ENCODE data around the gene TTLL10.

TTLL10 gene, protein sequence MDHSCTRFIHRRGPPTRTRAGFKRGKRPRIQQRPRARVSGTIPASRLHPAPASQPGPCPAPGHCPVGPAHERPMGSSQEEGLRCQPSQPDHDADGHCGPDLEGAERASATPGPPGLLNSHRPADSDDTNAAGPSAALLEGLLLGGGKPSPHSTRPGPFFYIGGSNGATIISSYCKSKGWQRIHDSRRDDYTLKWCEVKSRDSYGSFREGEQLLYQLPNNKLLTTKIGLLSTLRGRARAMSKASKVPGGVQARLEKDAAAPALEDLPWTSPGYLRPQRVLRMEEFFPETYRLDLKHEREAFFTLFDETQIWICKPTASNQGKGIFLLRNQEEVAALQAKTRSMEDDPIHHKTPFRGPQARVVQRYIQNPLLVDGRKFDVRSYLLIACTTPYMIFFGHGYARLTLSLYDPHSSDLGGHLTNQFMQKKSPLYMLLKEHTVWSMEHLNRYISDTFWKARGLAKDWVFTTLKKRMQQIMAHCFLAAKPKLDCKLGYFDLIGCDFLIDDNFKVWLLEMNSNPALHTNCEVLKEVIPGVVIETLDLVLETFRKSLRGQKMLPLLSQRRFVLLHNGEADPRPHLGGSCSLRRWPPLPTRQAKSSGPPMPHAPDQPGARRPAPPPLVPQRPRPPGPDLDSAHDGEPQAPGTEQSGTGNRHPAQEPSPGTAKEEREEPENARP

DNA sequence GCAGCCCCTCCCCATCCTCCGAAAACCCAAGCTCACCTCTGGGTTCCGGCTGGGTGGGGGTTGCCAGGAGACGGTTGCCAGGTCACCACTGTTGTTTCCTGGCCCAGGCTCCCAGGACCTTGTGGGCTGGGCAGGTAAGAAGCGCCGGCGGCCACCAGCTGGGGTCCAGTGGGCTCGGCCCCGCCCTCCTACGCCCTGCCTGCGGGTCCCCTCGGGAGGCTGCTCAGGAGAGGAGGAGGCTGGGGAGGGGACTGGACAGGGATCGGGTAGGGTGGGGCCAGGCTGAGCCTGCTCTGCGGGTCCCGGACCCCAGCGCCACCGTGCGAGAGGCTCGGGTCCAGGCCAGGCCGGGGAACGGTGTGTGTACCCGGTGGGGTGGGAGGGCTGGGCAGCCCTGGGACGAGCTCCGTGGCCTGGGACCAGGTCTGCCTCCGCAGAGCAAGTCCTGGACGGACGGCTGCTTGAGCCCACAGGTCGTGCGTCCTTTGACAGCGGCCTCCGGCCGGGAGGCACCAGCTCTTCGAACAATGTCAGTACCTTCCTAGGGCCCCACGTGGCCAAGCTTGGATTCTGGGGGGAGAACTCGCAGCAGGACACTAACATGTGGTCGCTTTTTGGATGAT lies at the start of gene TTLL10:
Gene TTLL10, plus strand, starts transcription at position 88 of the 623 bp plus-strand sequence. CDS start 5,336 bp downstream, outside the sequence.
- no peaks in the 10 kb centered on the region for H3K4me1 ChIP-seq (ENCODE audit: control insufficient read depth, insufficient read depth, low read length)
- H3K36me3 ChIP-seq (ENCODE audit: control insufficient read depth, insufficient read depth, low read length, severe bottlenecking) = no peaks in the 10 kb centered on the region
- no peak within 1 kb of the TSS for H3K9ac ChIP-seq (ENCODE audit: low read length)
- H3K9me3 ChIP-seq (ENCODE audit: control insufficient read depth, low read length) = peaks cover 3% of the 10 kb centered on the region
- H3K27me3 ChIP-seq (replicated peaks; ENCODE audit: control insufficient read depth, insufficient read depth, low read length) = peaks cover 68% of the 10 kb centered on the region
- no peak for DNase-seq (ENCODE audit: low read depth)
- no peak within 1 kb of the TSS for H3K4me3 ChIP-seq (ENCODE audit: low read length)

GRCh38 chr1:1124508-1124785 lies 49.2 kb upstream of the TTLL10 start:
- Histone ChIP-seq H3K4me3 (ENCODE audit: low read length) (no peak overlapping the region), H3K9ac (ENCODE audit: low read length) (no peak overlapping the region)
- DNase-seq (ENCODE audit: low read depth) = no peak

DNA sequence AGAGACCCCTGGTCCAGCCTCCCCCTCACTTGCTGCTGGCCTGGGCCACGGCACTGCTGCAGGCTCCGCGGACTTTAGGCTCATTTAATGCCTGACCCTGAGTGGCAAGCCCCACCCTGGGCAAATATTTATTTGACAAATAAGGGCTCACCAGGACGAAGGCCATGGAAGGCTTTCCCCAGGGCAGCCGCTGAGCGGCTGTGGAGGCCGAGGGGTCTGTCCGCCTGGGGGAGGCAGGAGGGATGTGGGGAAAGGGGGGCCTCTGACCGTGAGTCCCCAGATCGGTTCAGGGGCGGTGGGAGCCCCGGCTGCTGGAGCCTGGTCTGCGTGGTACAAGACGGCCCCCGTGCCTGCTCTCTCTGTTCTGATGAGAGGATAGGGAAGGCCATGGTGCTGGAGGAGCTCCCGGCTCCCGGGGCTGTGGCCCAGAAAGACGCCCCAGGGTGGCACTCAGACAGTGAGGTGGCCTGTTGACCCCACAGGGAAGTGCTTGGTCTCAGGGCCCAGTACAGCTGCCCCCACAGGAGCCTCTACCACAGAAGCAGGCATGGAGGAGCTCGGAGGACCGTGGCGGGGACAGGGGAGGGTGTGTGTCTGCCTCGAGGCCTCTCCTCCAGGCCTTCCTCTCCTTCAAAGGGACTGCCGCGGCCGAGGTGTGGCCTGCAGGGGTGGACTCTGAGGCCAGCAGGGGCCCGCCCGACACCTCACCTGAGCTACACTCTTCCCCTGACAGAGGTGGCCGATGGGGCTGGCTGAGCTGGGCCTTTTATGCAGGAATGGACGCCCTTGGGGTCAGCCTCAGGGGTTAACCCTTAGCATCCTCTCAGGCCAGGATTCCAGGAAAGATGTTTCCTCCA lies 48.7 kb upstream of the TTLL10 start:
- Histone ChIP-seq H3K9me3 (ENCODE audit: control insufficient read depth, low read length) (no peaks in the 10 kb centered on the region), H3K9ac (ENCODE audit: low read length) (no peak overlapping the region), H3K36me3 (ENCODE audit: control insufficient read depth, insufficient read depth, low read length, severe bottlenecking) (no peaks in the 10 kb centered on the region), H3K4me1 (ENCODE audit: control insufficient read depth, insufficient read depth, low read length) (peaks cover 4% of the 10 kb centered on the region), H3K27me3 (replicated peaks; ENCODE audit: control insufficient read depth, insufficient read depth, low read length) (peaks cover 10% of the 10 kb centered on the region), H3K4me3 (ENCODE audit: low read length) (no peak overlapping the region)
- DNase-seq (ENCODE audit: low read depth) = no peak

More at GRCh38 chr1:1124508-1124785, 49.2 kb upstream of the TTLL10 start:
- Histone ChIP-seq H3K9me3 (ENCODE audit: control insufficient read depth, low read length) (no peaks in the 10 kb centered on the region), H3K4me1 (ENCODE audit: control insufficient read depth, insufficient read depth, low read length) (peaks cover 4% of the 10 kb centered on the region), H3K27me3 (replicated peaks; ENCODE audit: control insufficient read depth, insufficient read depth, low read length) (peaks cover 8% of the 10 kb centered on the region), H3K36me3 (ENCODE audit: control insufficient read depth, insufficient read depth, low read length, severe bottlenecking) (no peaks in the 10 kb centered on the region)

DNA sequence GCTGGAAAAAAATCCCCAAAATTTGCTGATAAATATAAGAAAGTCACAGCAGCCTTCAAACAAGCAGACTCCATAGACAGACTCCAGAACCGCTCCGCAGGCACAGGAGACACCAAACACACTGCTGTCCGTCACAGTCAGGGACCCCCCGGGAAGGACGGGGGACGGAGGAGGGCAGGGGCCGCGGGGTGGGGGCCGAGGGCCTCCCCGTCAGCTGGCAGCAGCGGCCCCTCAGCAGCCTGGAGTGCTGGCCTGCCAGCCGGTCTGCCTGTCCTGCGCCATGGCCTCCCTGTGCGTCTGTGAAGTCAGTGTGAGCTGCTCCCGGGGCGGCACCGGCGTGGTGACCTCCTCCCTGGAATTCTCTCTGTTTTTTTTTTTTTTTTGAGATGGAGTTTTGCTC lies 47.7 kb upstream of the TTLL10 start:
- H3K4me3 ChIP-seq (ENCODE audit: low read length) = no peak overlapping the region
- H3K9me3 ChIP-seq (ENCODE audit: control insufficient read depth, low read length) = no peaks in the 10 kb centered on the region
- DNase-seq (ENCODE audit: low read depth) = no peak
- no peak overlapping the region for H3K9ac ChIP-seq (ENCODE audit: low read length)
- H3K4me1 ChIP-seq (ENCODE audit: control insufficient read depth, insufficient read depth, low read length) = peaks cover 4% of the 10 kb centered on the region
- H3K27me3 ChIP-seq (replicated peaks; ENCODE audit: control insufficient read depth, insufficient read depth, low read length) = peaks cover 10% of the 10 kb centered on the region
- no peaks in the 10 kb centered on the region for H3K36me3 ChIP-seq (ENCODE audit: control insufficient read depth, insufficient read depth, low read length, severe bottlenecking)

DNA sequence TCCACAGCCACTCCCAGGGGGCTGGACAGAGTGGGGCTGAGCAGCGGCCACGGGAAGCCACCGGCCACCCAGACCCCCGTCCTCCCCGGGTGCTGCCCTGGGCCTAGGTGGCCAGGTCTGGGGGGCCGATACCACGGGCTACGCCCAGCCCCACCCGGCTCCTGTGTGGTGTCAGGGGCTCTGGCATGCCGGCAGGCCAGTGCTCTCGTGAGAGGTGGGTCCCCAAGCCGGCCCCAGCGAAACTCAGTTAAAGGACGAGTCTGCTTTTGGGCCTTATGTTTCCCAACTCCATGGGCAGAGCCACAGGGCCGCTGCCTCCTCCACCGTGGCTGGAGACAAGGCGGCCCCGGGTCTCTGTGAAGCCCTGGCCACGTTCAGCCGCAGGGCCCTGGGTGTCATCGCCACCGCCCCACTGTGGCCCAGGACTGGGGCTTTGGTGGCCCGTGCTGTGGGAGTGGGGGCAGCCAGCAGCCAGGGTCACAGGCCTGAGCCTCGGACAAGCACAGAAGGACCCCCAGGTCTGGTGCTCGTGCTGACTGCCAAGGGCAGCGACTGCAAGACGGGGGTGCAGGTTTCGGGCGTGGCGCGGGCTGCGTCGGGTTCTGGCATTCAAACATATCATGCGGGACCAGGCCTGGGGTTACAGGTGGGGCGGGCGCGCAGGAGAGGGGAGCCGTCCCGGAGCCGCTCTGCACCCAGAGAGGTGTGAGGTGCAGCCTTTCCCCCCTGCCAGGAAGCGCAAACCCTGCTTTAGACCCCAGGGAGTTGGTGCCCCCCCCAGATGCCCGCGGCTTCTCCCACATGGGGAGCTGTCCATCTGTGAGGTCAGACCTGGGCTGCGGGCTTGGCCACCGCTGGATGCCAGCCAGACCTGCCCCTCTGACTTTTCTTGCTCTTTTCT lies 45.9 kb upstream of the TTLL10 start:
- no peaks in the 10 kb centered on the region for H3K4me1 ChIP-seq (ENCODE audit: control insufficient read depth, insufficient read depth, low read length)
- no peak for DNase-seq (ENCODE audit: low read depth)
- H3K9me3 ChIP-seq (ENCODE audit: control insufficient read depth, low read length) = no peaks in the 10 kb centered on the region
- peaks cover 15% of the 10 kb centered on the region for H3K27me3 ChIP-seq (replicated peaks; ENCODE audit: control insufficient read depth, insufficient read depth, low read length)
- no peaks in the 10 kb centered on the region for H3K36me3 ChIP-seq (ENCODE audit: control insufficient read depth, insufficient read depth, low read length, severe bottlenecking)
- no peak overlapping the region for H3K9ac ChIP-seq (ENCODE audit: low read length)
- H3K4me3 ChIP-seq (ENCODE audit: low read length) = no peak overlapping the region

- no peaks in the 10 kb centered on the region for H3K36me3 ChIP-seq (ENCODE audit: control insufficient read depth, insufficient read depth, low read length, severe bottlenecking)
Observed at GRCh38 chr1:1128454-1129139, 45.1 kb upstream of the TTLL10 start.

GRCh38 chr1:1129381-1129821 lies 44.3 kb upstream of the TTLL10 start:
- Histone ChIP-seq H3K9ac (ENCODE audit: low read length) (no peak overlapping the region), H3K4me1 (ENCODE audit: control insufficient read depth, insufficient read depth, low read length) (no peaks in the 10 kb centered on the region), H3K4me3 (ENCODE audit: low read length) (no peak overlapping the region), H3K36me3 (ENCODE audit: control insufficient read depth, insufficient read depth, low read length, severe bottlenecking) (no peaks in the 10 kb centered on the region), H3K9me3 (ENCODE audit: control insufficient read depth, low read length) (no peaks in the 10 kb centered on the region), H3K27me3 (replicated peaks; ENCODE audit: control insufficient read depth, insufficient read depth, low read length) (peaks cover 15% of the 10 kb centered on the region)
- DNase-seq (ENCODE audit: low read depth) = no peak

More at GRCh38 chr1:1128454-1129139, 45.1 kb upstream of the TTLL10 start:
- H3K9me3 ChIP-seq (ENCODE audit: control insufficient read depth, low read length) = no peaks in the 10 kb centered on the region
- no peak overlapping the region for H3K4me3 ChIP-seq (ENCODE audit: low read length)
- DNase-seq (ENCODE audit: low read depth) = no peak
- no peaks in the 10 kb centered on the region for H3K4me1 ChIP-seq (ENCODE audit: control insufficient read depth, insufficient read depth, low read length)
- no peak overlapping the region for H3K9ac ChIP-seq (ENCODE audit: low read length)
- peaks cover 15% of the 10 kb centered on the region for H3K27me3 ChIP-seq (replicated peaks; ENCODE audit: control insufficient read depth, insufficient read depth, low read length)

- Histone ChIP-seq H3K27me3 (replicated peaks; ENCODE audit: control insufficient read depth, insufficient read depth, low read length) (peaks cover 15% of the 10 kb centered on the region), H3K9me3 (ENCODE audit: control insufficient read depth, low read length) (no peaks in the 10 kb centered on the region), H3K4me3 (ENCODE audit: low read length) (no peak overlapping the region), H3K36me3 (ENCODE audit: control insufficient read depth, insufficient read depth, low read length, severe bottlenecking) (no peaks in the 10 kb centered on the region), H3K4me1 (ENCODE audit: control insufficient read depth, insufficient read depth, low read length) (no peaks in the 10 kb centered on the region), H3K9ac (ENCODE audit: low read length) (no peak overlapping the region)
- no peak for DNase-seq (ENCODE audit: low read depth)
Observed at GRCh38 chr1:1130206-1131120, 43.2 kb upstream of the TTLL10 start.
